ENCODE results near the gene SLC25A19. TPM values are rescaled to one million over a fixed set of nuclear protein-coding genes. Genes with fewer than 3 reads are reported as not detected.

Gene SLC25A19
- polyA plus RNA-seq (2013, experiment 1 of 4) = 7.2 TPM
- 7.6 TPM for polyA plus RNA-seq (2013, experiment 2 of 4)
- polyA plus RNA-seq (2013, experiment 3 of 4) = 5.6 TPM
- polyA plus RNA-seq (2013, experiment 4 of 4) = 4.5 TPM

GRCh38 chr17:75289115-75289831, at the start of gene SLC25A19:
SLC25A19 (minus strand) TSS chr17:75289433; CDS start chr17:75286764, 2,669 bp downstream.
- H3K27ac ChIP-seq (ENCODE audit: insufficient read depth, low read depth, low read length, poor library complexity, severe bottlenecking) = no peak within 1 kb of the TSS
- no peaks in the 10 kb centered on the region for H3K4me1 ChIP-seq (ENCODE audit: control insufficient read depth, insufficient read depth, low read length)
- peak within 1 kb of the TSS; percentile 88 for H3K4me3 ChIP-seq (ENCODE audit: insufficient read depth, low read depth, low read length)
- H3K9me3 ChIP-seq (ENCODE audit: control insufficient read depth, low read length) = no peaks in the 10 kb centered on the region
- H3K27me3 ChIP-seq (ENCODE audit: control insufficient read depth, insufficient read depth, low read length, poor library complexity, severe bottlenecking) = peaks cover 18% of the 10 kb centered on the region
- no peaks in the 10 kb centered on the region for H3K36me3 ChIP-seq (ENCODE audit: control insufficient read depth, insufficient read depth, low read length)
- 0 to 1% methylated on average over 65 of the region's 65 CpGs for WGBS, 2 experiments

- H3K4me3 ChIP-seq (ENCODE audit: insufficient read depth, low read depth, low read length) = no peak overlapping the region
- no peaks in the 10 kb centered on the region for H3K4me1 ChIP-seq (ENCODE audit: control insufficient read depth, insufficient read depth, low read length)
- H3K27ac ChIP-seq (ENCODE audit: insufficient read depth, low read depth, low read length, poor library complexity, severe bottlenecking) = no peak overlapping the region
- H3K9me3 ChIP-seq (ENCODE audit: control insufficient read depth, low read length) = no peaks in the 10 kb centered on the region
- WGBS, 2 experiments = 95 to 99% methylated on average over 6 of the region's 6 CpGs
- H3K27me3 ChIP-seq (ENCODE audit: control insufficient read depth, insufficient read depth, low read length, poor library complexity, severe bottlenecking) = no peaks in the 10 kb centered on the region
- H3K36me3 ChIP-seq (ENCODE audit: control insufficient read depth, insufficient read depth, low read length) = no peaks in the 10 kb centered on the region
These were observed 49.1 kb upstream of the SLC25A19 start for GRCh38 chr17:75338335-75338734.

- Histone ChIP-seq H3K4me3 (ENCODE audit: insufficient read depth, low read depth, low read length) (no peak overlapping the region), H3K9me3 (ENCODE audit: control insufficient read depth, low read length) (no peaks in the 10 kb centered on the region), H3K4me1 (ENCODE audit: control insufficient read depth, insufficient read depth, low read length) (no peaks in the 10 kb centered on the region), H3K27ac (ENCODE audit: insufficient read depth, low read depth, low read length, poor library complexity, severe bottlenecking) (no peak overlapping the region), H3K36me3 (ENCODE audit: control insufficient read depth, insufficient read depth, low read length) (no peaks in the 10 kb centered on the region), H3K27me3 (ENCODE audit: control insufficient read depth, insufficient read depth, low read length, poor library complexity, severe bottlenecking) (no peaks in the 10 kb centered on the region)
- 87 to 92% methylated on average over 3 of the region's 3 CpGs for WGBS, 2 experiments
These were observed 46.1 kb upstream of the SLC25A19 start for GRCh38 chr17:75335315-75335714.

GRCh38 chr17:75334723-75335122, 45.5 kb upstream of the SLC25A19 start:
- no peak overlapping the region for H3K4me3 ChIP-seq (ENCODE audit: insufficient read depth, low read depth, low read length)
- H3K9me3 ChIP-seq (ENCODE audit: control insufficient read depth, low read length) = no peaks in the 10 kb centered on the region
- no peak overlapping the region for H3K27ac ChIP-seq (ENCODE audit: insufficient read depth, low read depth, low read length, poor library complexity, severe bottlenecking)
- no peaks in the 10 kb centered on the region for H3K4me1 ChIP-seq (ENCODE audit: control insufficient read depth, insufficient read depth, low read length)
- no peaks in the 10 kb centered on the region for H3K36me3 ChIP-seq (ENCODE audit: control insufficient read depth, insufficient read depth, low read length)
- 91 to 96% methylated on average over 3 of the region's 3 CpGs for WGBS, 2 experiments
- H3K27me3 ChIP-seq (ENCODE audit: control insufficient read depth, insufficient read depth, low read length, poor library complexity, severe bottlenecking) = no peaks in the 10 kb centered on the region

GRCh38 chr17:75331671-75332070, 42.4 kb upstream of the SLC25A19 start:
- Histone ChIP-seq H3K4me1 (ENCODE audit: control insufficient read depth, insufficient read depth, low read length) (peaks cover under 1% of the 10 kb centered on the region), H3K9me3 (ENCODE audit: control insufficient read depth, low read length) (no peaks in the 10 kb centered on the region), H3K4me3 (ENCODE audit: insufficient read depth, low read depth, low read length) (no peak overlapping the region), H3K27me3 (ENCODE audit: control insufficient read depth, insufficient read depth, low read length, poor library complexity, severe bottlenecking) (no peaks in the 10 kb centered on the region), H3K27ac (ENCODE audit: insufficient read depth, low read depth, low read length, poor library complexity, severe bottlenecking) (no peak overlapping the region), H3K36me3 (ENCODE audit: control insufficient read depth, insufficient read depth, low read length) (no peaks in the 10 kb centered on the region)
- 90 to 95% methylated on average over 6 of the region's 6 CpGs for WGBS, 2 experiments

- no peak overlapping the region for H3K27ac ChIP-seq (ENCODE audit: insufficient read depth, low read depth, low read length, poor library complexity, severe bottlenecking)
- no peaks in the 10 kb centered on the region for H3K27me3 ChIP-seq (ENCODE audit: control insufficient read depth, insufficient read depth, low read length, poor library complexity, severe bottlenecking)
- H3K4me1 ChIP-seq (ENCODE audit: control insufficient read depth, insufficient read depth, low read length) = peaks cover 5% of the 10 kb centered on the region
- peaks cover 4% of the 10 kb centered on the region for H3K36me3 ChIP-seq (ENCODE audit: control insufficient read depth, insufficient read depth, low read length)
- H3K9me3 ChIP-seq (ENCODE audit: control insufficient read depth, low read length) = no peaks in the 10 kb centered on the region
- no peak overlapping the region for H3K4me3 ChIP-seq (ENCODE audit: insufficient read depth, low read depth, low read length)
- 84 to 86% methylated on average over 2 of the region's 2 CpGs for WGBS, 2 experiments
These were observed 38.5 kb upstream of the SLC25A19 start for GRCh38 chr17:75327757-75328156.

- 61 to 69% methylated on average over 5 of the region's 5 CpGs for WGBS, 2 experiments
- Histone ChIP-seq H3K27me3 (ENCODE audit: control insufficient read depth, insufficient read depth, low read length, poor library complexity, severe bottlenecking) (no peaks in the 10 kb centered on the region), H3K4me1 (ENCODE audit: control insufficient read depth, insufficient read depth, low read length) (peaks cover 5% of the 10 kb centered on the region), H3K9me3 (ENCODE audit: control insufficient read depth, low read length) (no peaks in the 10 kb centered on the region), H3K36me3 (ENCODE audit: control insufficient read depth, insufficient read depth, low read length) (peaks cover 10% of the 10 kb centered on the region), H3K27ac (ENCODE audit: insufficient read depth, low read depth, low read length, poor library complexity, severe bottlenecking) (no peak overlapping the region), H3K4me3 (ENCODE audit: insufficient read depth, low read depth, low read length) (no peak overlapping the region)
These were observed 37.1 kb upstream of the SLC25A19 start for GRCh38 chr17:75326226-75326848.

GRCh38 chr17:75325827-75326225, 36.6 kb upstream of the SLC25A19 start:
- Histone ChIP-seq H3K27ac (ENCODE audit: insufficient read depth, low read depth, low read length, poor library complexity, severe bottlenecking) (no peak overlapping the region), H3K36me3 (ENCODE audit: control insufficient read depth, insufficient read depth, low read length) (peaks cover 11% of the 10 kb centered on the region), H3K4me1 (ENCODE audit: control insufficient read depth, insufficient read depth, low read length) (peaks cover 5% of the 10 kb centered on the region), H3K4me3 (ENCODE audit: insufficient read depth, low read depth, low read length) (no peak overlapping the region), H3K27me3 (ENCODE audit: control insufficient read depth, insufficient read depth, low read length, poor library complexity, severe bottlenecking) (no peaks in the 10 kb centered on the region), H3K9me3 (ENCODE audit: control insufficient read depth, low read length) (no peaks in the 10 kb centered on the region)
- WGBS, 2 experiments = 88 to 89% methylated on average over 7 of the region's 7 CpGs

- Histone ChIP-seq H3K9me3 (ENCODE audit: control insufficient read depth, low read length) (no peaks in the 10 kb centered on the region), H3K4me1 (ENCODE audit: control insufficient read depth, insufficient read depth, low read length) (peaks cover 5% of the 10 kb centered on the region), H3K4me3 (ENCODE audit: insufficient read depth, low read depth, low read length) (no peak overlapping the region), H3K27me3 (ENCODE audit: control insufficient read depth, insufficient read depth, low read length, poor library complexity, severe bottlenecking) (no peaks in the 10 kb centered on the region), H3K36me3 (ENCODE audit: control insufficient read depth, insufficient read depth, low read length) (peaks cover 16% of the 10 kb centered on the region), H3K27ac (ENCODE audit: insufficient read depth, low read depth, low read length, poor library complexity, severe bottlenecking) (no peak overlapping the region)
- WGBS, 2 experiments = 94 to 95% methylated on average over 6 of the region's 6 CpGs
These were observed 36.1 kb upstream of the SLC25A19 start for GRCh38 chr17:75325348-75325747.

GRCh38 chr17:75321506-75321905, 32.3 kb upstream of the SLC25A19 start:
- H3K4me1 ChIP-seq (ENCODE audit: control insufficient read depth, insufficient read depth, low read length) = peaks cover 6% of the 10 kb centered on the region
- H3K36me3 ChIP-seq (ENCODE audit: control insufficient read depth, insufficient read depth, low read length) = peaks cover 20% of the 10 kb centered on the region
- H3K27ac ChIP-seq (ENCODE audit: insufficient read depth, low read depth, low read length, poor library complexity, severe bottlenecking) = no peak overlapping the region
- H3K9me3 ChIP-seq (ENCODE audit: control insufficient read depth, low read length) = no peaks in the 10 kb centered on the region
- no peak overlapping the region for H3K4me3 ChIP-seq (ENCODE audit: insufficient read depth, low read depth, low read length)
- 87% methylated on average over 10 of the region's 10 CpGs for WGBS, 2 experiments
- no peaks in the 10 kb centered on the region for H3K27me3 ChIP-seq (ENCODE audit: control insufficient read depth, insufficient read depth, low read length, poor library complexity, severe bottlenecking)

Data from ectodermal cell (in vitro differentiated cells).